Subcutaneous abdominal adipose tissue (tissue), 5 donors: ENCODE data around the gene METTL9.
A peak's percentile ranks its signal among the peaks of the same experiment; 100 is the strongest.

Source experiments
- H3K27ac ChIP-seq: one replicate; pipeline ENCODE4 v1.7.0; 2013; ENCODE audit warnings: low read depth, mild to moderate bottlenecking, inconsistent platforms, low read length, moderate library complexity
- H3K27me3 ChIP-seq, 5 donors: one replicate each; pipeline ENCODE4 v1.7.0; 2013; ENCODE audit warnings: low read length in 5 of 5, inconsistent platforms in 1 of 5; ENCODE audit not compliant: control insufficient read depth in 5 of 5, insufficient read depth in 4 of 5
- H3K36me3 ChIP-seq, 5 donors: one replicate each; pipeline ENCODE4 v1.7.0; 2013; ENCODE audit warnings: low read length in 5 of 5; ENCODE audit not compliant: control insufficient read depth in 5 of 5, insufficient read depth in 5 of 5
- H3K4me1 ChIP-seq, 5 donors: one replicate each; pipeline ENCODE4 v1.7.0; 2013; ENCODE audit warnings: low read length in 5 of 5, mild to moderate bottlenecking in 3 of 5, moderate library complexity in 1 of 5; ENCODE audit not compliant: control insufficient read depth in 5 of 5, insufficient read depth in 5 of 5
- H3K4me3 ChIP-seq, 5 donors: one replicate each; pipeline ENCODE4 v1.7.0; 2013; ENCODE audit warnings: low read length in 5 of 5, low read depth in 1 of 5
- H3K9ac ChIP-seq, 5 donors: one replicate each; pipeline ENCODE4 v1.7.0; 2013; ENCODE audit warnings: low read length in 5 of 5, mild to moderate bottlenecking in 4 of 5, moderate library complexity in 3 of 5
- H3K9me3 ChIP-seq, 5 donors: one replicate each; pipeline ENCODE4 v1.7.0; 2013; ENCODE audit warnings: low read length in 5 of 5; ENCODE audit not compliant: control insufficient read depth in 5 of 5
- donor health status: healthy.
- donor health status: healthy.
- donor health status: healthy.
- donor health status: healthy.
- donor health status: healthy.

The METTL9 gene

GRCh38 chr16:21653571-21653970, 54.2 kb downstream of the METTL9 start:
- H3K27ac ChIP-seq = no peak overlapping the region
- no peak overlapping the region for H3K4me3 ChIP-seq
- peaks cover 7 to 15% (median 12%) of the 10 kb centered on the region in 5 donors for H3K36me3 ChIP-seq
- H3K9me3 ChIP-seq = no peaks in the 10 kb centered on the region
- H3K9ac ChIP-seq = no peak overlapping the region
- H3K4me1 ChIP-seq = peaks cover 0 to 31% (median 14%) of the 10 kb centered on the region in 5 donors
- H3K27me3 ChIP-seq = no peaks in the 10 kb centered on the region

- H3K4me3 ChIP-seq = no peak overlapping the region
- peaks cover 0 to 25% (median 10%) of the 10 kb centered on the region in 5 donors for H3K4me1 ChIP-seq
- H3K9me3 ChIP-seq = no peaks in the 10 kb centered on the region
- no peak overlapping the region for H3K9ac ChIP-seq
- peaks cover 6 to 13% (median 11%) of the 10 kb centered on the region in 5 donors for H3K36me3 ChIP-seq
- H3K27me3 ChIP-seq = no peaks in the 10 kb centered on the region
- no peak overlapping the region for H3K27ac ChIP-seq
Observed at GRCh38 chr16:21654466-21654865, 55.1 kb downstream of the METTL9 start.

DNA sequence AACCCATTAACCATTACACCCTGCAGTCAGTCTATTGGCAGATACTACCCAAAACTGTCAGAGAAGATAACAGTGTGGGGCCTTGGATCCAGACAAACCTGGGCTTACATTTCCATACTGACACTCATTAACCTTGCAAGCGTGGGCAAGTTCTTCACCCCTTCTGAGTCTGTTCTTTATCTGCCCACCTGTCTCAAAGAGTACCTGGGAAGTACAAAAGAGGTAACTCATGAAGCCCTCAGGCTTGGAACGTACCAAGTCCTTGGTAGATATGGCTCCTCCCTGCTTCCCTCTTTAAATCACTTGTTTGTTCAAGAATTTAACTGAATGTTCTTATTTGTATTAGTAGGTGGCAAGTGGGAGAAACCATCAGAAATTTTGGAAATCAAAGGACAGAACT, 55.5 kb downstream of the METTL9 start:
- Histone ChIP-seq H3K4me3 (no peak overlapping the region), H3K4me1 (peaks cover 0 to 25% (median 14%) of the 10 kb centered on the region in 5 donors), H3K9me3 (no peaks in the 10 kb centered on the region), H3K36me3 (peaks cover 6 to 13% (median 11%) of the 10 kb centered on the region in 5 donors), H3K9ac (no peak overlapping the region), H3K27me3 (no peaks in the 10 kb centered on the region), H3K27ac (no peak overlapping the region)

DNA sequence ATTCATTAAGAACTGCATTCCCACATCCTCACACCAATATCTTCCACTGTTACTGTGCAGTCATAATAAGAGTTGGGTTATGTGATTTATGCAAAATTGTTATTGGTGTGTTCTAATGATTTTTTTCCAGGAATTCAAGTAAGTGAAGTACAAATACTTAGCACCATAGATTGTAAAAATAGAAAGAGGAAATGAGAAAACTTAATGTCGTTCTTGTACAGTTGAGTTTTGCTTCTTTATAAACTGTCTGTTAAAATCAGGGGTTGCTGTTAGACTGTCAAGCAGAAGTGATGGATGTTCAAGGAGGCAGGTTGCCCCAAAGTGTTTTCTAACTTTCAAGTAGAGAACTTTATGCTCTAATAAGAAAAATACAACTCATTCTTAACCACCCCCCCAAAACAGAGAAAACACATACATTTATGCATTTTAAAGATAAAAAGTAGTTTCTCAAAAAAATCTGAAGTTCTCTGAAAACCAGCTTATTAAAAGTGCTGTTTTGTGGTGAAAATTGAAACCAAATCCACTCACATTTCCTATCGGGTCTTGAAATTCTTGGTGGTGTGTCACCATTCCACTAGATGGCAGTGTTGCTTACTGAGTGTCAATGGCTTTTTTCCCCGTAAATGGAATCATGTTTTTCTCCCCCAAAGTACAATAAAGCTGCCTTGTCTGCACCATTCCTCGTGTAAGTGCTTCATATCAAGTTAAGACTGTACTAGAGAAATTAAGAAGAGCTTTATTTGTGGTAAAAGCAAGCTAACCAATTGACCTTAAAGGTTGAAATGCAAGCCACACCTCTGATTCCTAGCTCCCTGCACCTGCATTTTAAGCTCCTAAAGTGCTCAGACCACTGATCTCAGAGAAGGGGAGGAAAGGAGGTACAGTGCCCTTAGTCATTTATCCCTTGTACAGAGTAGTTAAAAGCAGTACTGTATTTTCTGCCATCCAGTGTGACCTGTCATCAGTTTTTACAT, 57.7 kb downstream of the METTL9 start:
- H3K4me3 ChIP-seq = no peak overlapping the region
- H3K27me3 ChIP-seq = no peaks in the 10 kb centered on the region
- H3K36me3 ChIP-seq = peaks cover 6 to 13% (median 11%) of the 10 kb centered on the region in 5 donors
- H3K27ac ChIP-seq = no peak overlapping the region
- H3K9ac ChIP-seq = peak overlapping the region in 1 of 5 donors; percentile 56
- peaks cover 0 to 25% (median 15%) of the 10 kb centered on the region in 5 donors for H3K4me1 ChIP-seq
- H3K9me3 ChIP-seq = no peaks in the 10 kb centered on the region

- H3K36me3 ChIP-seq = peaks cover 3 to 13% (median 7%) of the 10 kb centered on the region in 5 donors
- no peak overlapping the region for H3K4me3 ChIP-seq
- peaks cover 0 to 3% (median under 1%) of the 10 kb centered on the region in 5 donors for H3K27me3 ChIP-seq
- H3K9ac ChIP-seq = no peak overlapping the region
- peaks cover 0 to 24% (median 17%) of the 10 kb centered on the region in 5 donors for H3K4me1 ChIP-seq
- no peaks in the 10 kb centered on the region for H3K9me3 ChIP-seq
- H3K27ac ChIP-seq = no peak overlapping the region
Observed at GRCh38 chr16:21659124-21659523, 59.7 kb downstream of the METTL9 start.

DNA sequence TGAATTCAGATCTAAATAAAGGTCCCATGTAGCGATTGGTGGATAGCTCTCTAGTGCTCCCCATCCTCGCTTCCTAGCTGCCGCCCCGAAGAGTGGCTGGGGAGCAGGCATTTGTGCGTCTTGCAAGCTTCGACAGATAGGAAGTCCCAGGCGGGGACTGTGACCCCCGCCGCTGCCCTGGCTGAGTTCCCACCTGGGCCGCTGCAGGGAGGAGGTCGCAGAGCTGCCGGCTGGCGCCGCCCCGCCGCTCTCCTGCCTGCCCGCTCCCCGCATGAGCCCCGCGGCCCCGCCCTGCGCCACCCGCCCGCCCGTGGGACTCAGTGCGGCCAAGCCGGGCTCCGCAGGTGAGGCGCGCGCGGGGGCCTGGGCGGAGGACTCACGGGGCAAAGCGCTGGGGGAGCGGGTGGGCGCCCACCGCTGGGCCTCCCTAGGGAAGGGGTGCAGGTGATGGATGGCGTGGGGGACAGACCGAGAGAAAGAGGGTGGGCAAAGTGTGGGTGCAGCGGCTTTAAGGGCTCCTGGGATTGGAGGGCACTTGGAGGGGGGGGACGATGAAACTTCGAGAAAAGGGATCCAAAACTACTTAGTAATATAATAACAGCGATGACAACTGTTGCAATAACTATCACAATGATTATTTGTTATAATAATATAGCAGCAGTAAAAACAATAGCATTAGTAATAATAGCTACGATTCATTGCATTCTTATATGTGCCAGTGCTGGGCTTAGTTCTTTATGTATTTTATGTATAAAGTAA, 64.7 kb downstream of the METTL9 start, which contains the start of gene OTOA:
OTOA (plus strand) TSS at position 80 of the 759 bp plus-strand sequence. CDS start 14,547 bp downstream, outside the sequence.
- H3K9ac ChIP-seq = peak within 1 kb of the TSS in 1 of 5 donors; percentile 16
- peak within 1 kb of the TSS in 3 of 5 donors; percentile 37 to 56 (median 40) for H3K4me3 ChIP-seq
- H3K36me3 ChIP-seq = no peaks in the 10 kb centered on the region
- peaks cover 0 to 20% (median 10%) of the 10 kb centered on the region in 5 donors for H3K4me1 ChIP-seq
- peaks cover 3 to 18% (median 7%) of the 10 kb centered on the region in 5 donors for H3K27me3 ChIP-seq
- no peak within 1 kb of the TSS for H3K27ac ChIP-seq
- H3K9me3 ChIP-seq = no peaks in the 10 kb centered on the region

DNA sequence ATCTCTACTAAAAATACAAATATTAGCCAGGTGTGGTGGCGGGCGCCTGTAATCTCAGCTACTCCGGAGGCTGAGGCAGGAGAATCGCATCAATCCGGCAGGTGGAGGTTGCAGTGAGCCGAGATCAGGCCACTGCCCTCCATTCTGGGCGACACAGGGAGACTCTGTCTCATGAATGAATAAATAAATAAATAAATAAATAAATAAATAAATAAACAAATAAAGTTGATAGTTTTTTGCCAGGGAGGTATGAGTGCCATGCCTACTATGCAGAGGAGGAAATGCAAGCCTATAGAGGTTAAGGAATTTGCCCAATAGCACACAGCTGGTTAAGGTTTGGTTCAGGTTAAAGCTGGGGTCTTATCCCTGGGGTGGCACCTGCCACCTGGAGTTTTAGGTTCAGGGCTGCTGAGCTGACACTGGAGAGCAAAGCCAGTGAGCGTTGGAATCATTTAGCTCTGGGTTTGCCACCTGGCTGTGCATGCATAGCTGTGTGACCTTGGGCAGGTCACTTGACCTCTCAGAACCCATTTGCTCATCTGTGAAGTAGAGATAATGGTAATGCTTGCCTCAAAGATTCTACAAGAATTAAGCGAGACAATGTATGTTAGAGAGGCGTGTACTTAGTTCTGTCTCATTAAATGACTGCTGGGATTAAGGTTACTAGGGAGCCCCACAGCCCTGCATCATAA, 65.6 kb downstream of the METTL9 start:
- Histone ChIP-seq H3K4me3 (no peak overlapping the region), H3K36me3 (no peaks in the 10 kb centered on the region), H3K4me1 (peaks cover 0 to 12% (median 7%) of the 10 kb centered on the region in 5 donors), H3K9ac (no peak overlapping the region), H3K27me3 (peaks cover 3 to 18% (median 7%) of the 10 kb centered on the region in 5 donors), H3K27ac (no peak overlapping the region), H3K9me3 (no peaks in the 10 kb centered on the region)

DNA sequence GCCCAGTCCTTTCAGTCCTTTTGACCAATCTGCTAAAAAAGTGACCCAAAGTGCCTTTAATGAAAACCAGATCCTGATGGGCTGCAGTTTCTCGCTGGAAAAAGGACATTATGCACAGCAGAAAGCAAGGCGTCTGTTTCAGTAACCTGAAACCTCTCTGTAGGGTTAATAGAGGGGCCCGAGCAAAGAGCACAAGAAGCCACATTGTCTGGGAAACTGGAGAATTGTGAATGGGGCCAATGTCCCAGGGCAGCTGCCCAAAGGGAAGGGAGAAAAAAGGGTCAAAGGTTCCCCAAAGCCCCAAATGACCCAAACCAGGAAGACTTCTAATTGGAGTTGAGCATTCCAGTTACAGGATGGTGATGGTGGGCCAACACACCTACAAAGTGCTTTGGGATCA, 67.4 kb downstream of the METTL9 start:
- H3K4me3 ChIP-seq = no peak overlapping the region
- peaks cover 3 to 18% (median 7%) of the 10 kb centered on the region in 5 donors for H3K27me3 ChIP-seq

GRCh38 chr16:21667575-21667974, 68.2 kb downstream of the METTL9 start:
- Histone ChIP-seq H3K9me3 (no peaks in the 10 kb centered on the region), H3K27me3 (peaks cover 3 to 18% (median 7%) of the 10 kb centered on the region in 5 donors), H3K4me3 (no peak overlapping the region), H3K27ac (no peak overlapping the region), H3K36me3 (no peaks in the 10 kb centered on the region), H3K9ac (no peak overlapping the region), H3K4me1 (peaks cover 0 to 9% (median 7%) of the 10 kb centered on the region in 5 donors)

More for the DNA sequence above, 67.4 kb downstream of the METTL9 start:
- Histone ChIP-seq H3K9ac (no peak overlapping the region), H3K4me1 (peaks cover 0 to 9% (median 7%) of the 10 kb centered on the region in 5 donors), H3K9me3 (no peaks in the 10 kb centered on the region), H3K36me3 (no peaks in the 10 kb centered on the region), H3K27ac (no peak overlapping the region)
